H1 (cell line): ENCODE measurements around the gene NIN. TPM values are rescaled to one million over a fixed set of nuclear protein-coding genes. Genes with fewer than 3 reads are reported as not detected.

Source experiments
- CTCF ChIA-PET: fragments of 300-600 bp; sonication (Branson Sonifier 250); formaldehyde crosslinking; loops from one replicate; lab custom pipeline; 2021; ENCODE audit not compliant: partially characterized antibody; lab: Charles Lee
- POLR2A ChIA-PET: fragments of 300-600 bp; sonication (Branson Sonifier 250); formaldehyde crosslinking; loops from one replicate; lab custom pipeline; 2021; ENCODE audit warnings: inconsistent platforms; ENCODE audit not compliant: partially characterized antibody; lab: Charles Lee
- DNase-seq, 2 experiments: peaks; one replicate each; pipeline versions ENCODE4 v3.0.0 to v3.0.0-alpha.2; 2010 to 2022; ENCODE audit warnings: low spot score in 2 of 2, low read depth in 1 of 2, mixed read lengths in 1 of 2
- FAIRE-seq: peaks from 2 replicates; lab custom pipeline; 2011; peaks lifted over from hg19 to GRCh38; lab: Jason Lieb, UNC
- H2AFZ ChIP-seq: 2 replicates; pipeline ENCODE4 v1.8.1; 2012; ENCODE audit warnings: low read length, inconsistent platforms
- H2AK5ac ChIP-seq: 2 replicates; pipeline ENCODE4 v1.6.1; 2013; ENCODE audit warnings: low read depth, low read length
- H2BK120ac ChIP-seq: replicated peaks from 2 replicates; pipeline ENCODE3; 2013; ENCODE audit warnings: low read depth, low read length, inconsistent platforms
- H2BK12ac ChIP-seq: 2 replicates; pipeline ENCODE4 v1.6.1; 2013; ENCODE audit warnings: low read depth, low read length
- H2BK15ac ChIP-seq: 2 replicates; pipeline ENCODE4 v1.6.1; 2013; ENCODE audit warnings: low read length
- H2BK20ac ChIP-seq: 2 replicates; pipeline ENCODE4 v1.6.1; 2013; ENCODE audit warnings: low read length
- H2BK5ac ChIP-seq: 2 replicates; pipeline ENCODE4 v1.6.1; 2013; ENCODE audit warnings: low read depth, low read length
- H3K14ac ChIP-seq: 2 replicates; pipeline ENCODE4 v1.6.1; 2013; ENCODE audit warnings: inconsistent platforms; ENCODE audit not compliant: insufficient read length
- H3K18ac ChIP-seq: 2 replicates; pipeline ENCODE4 v1.6.1; 2013; ENCODE audit warnings: low read length; ENCODE audit errors: extremely low read depth
- H3K23ac ChIP-seq: 2 replicates; pipeline ENCODE4 v1.6.1; 2013; ENCODE audit warnings: inconsistent platforms; ENCODE audit not compliant: insufficient read length
- H3K23me2 ChIP-seq: 2 replicates; pipeline ENCODE4 v1.6.1; 2013; ENCODE audit warnings: low read depth, low read length
- H3K27ac ChIP-seq: 2 replicates; pipeline ENCODE4 v1.6.1; 2011; ENCODE audit warnings: low read depth, low read length, inconsistent platforms
- H3K27me3 ChIP-seq, 4 experiments: replicated peaks in 1 of 4; 1 replicate in 1 of 4; 2 replicates in 3 of 4; pipeline versions ENCODE4 v1.6.1 to v1.8.1; 2011 to 2013; ENCODE audit warnings: low read length in 3 of 4, mild to moderate bottlenecking in 3 of 4, inconsistent platforms in 2 of 4, mixed read lengths in 2 of 4, moderate library complexity in 1 of 4; ENCODE audit not compliant: control insufficient read depth in 3 of 4, insufficient read depth in 3 of 4; ENCODE audit errors: extremely low read depth in 1 of 4
- H3K36me3 ChIP-seq, 4 experiments: 2 replicates each; pipeline versions ENCODE4 v1.6.1 to v1.8.1; 2011 to 2013; ENCODE audit warnings: mild to moderate bottlenecking in 4 of 4, low read length in 3 of 4, moderate library complexity in 2 of 4, control low read depth in 1 of 4, inconsistent platforms in 1 of 4; ENCODE audit not compliant: insufficient read depth in 4 of 4, control insufficient read depth in 2 of 4
- H3K4ac ChIP-seq: replicated peaks from 2 replicates; pipeline ENCODE3; 2013; ENCODE audit warnings: low read length, low read depth, mixed read lengths, inconsistent platforms; ENCODE audit not compliant: insufficient read length
- H3K4me1 ChIP-seq, 4 experiments: replicated peaks in 1 of 4; 1 replicate in 1 of 4; 2 replicates in 3 of 4; pipeline versions ENCODE4 v1.6.1 to v1.8.1; 2011 to 2013; ENCODE audit warnings: low read length in 3 of 4, inconsistent platforms in 2 of 4, mixed read lengths in 1 of 4; ENCODE audit not compliant: insufficient read depth in 4 of 4, control insufficient read depth in 3 of 4
- H3K4me2 ChIP-seq, 2 experiments: 2 replicates each; pipeline versions ENCODE4 v1.6.1 to v1.8.1; 2011 to 2013; ENCODE audit warnings: low read depth in 2 of 2, low read length in 2 of 2, control low read depth in 1 of 2, inconsistent platforms in 1 of 2, mild to moderate bottlenecking in 1 of 2; ENCODE audit not compliant: insufficient read depth in 1 of 2
- H3K4me3 ChIP-seq, 4 experiments: fragments of 200-600, 300-600 bp in 1 of 4; sonication (generic), shearing (Covaris generic), sonication (Bioruptor Twin) in 1 of 4; 2 replicates each; pipeline versions ENCODE4 v1.5.1 to v1.8.1; 2011 to 2016; ENCODE audit warnings: low read length in 4 of 4, low read depth in 3 of 4, control low read depth in 2 of 4, inconsistent platforms in 2 of 4, mild to moderate bottlenecking in 2 of 4, mixed read lengths in 1 of 4, moderate library complexity in 1 of 4; ENCODE audit not compliant: insufficient read depth in 2 of 4; ENCODE audit errors: extremely low read depth in 1 of 4
- H3K56ac ChIP-seq: replicated peaks from 2 replicates; pipeline ENCODE3; 2013; ENCODE audit warnings: low read depth, mild to moderate bottlenecking, mixed read lengths, low read length, inconsistent platforms; ENCODE audit not compliant: insufficient read length
- H3K79me1 ChIP-seq: 2 replicates; pipeline ENCODE4 v1.6.1; 2013; ENCODE audit warnings: low read depth, low read length, control low read depth
- H3K79me2 ChIP-seq, 2 experiments: 2 replicates each; pipeline versions ENCODE4 v1.6.1 to v1.8.1; 2012 to 2013; ENCODE audit warnings: low read length in 2 of 2, mild to moderate bottlenecking in 2 of 2, inconsistent platforms in 1 of 2; ENCODE audit not compliant: insufficient read depth in 2 of 2, control insufficient read depth in 1 of 2
- H3K9ac ChIP-seq, 4 experiments: replicated peaks in 1 of 4; 1 replicate in 1 of 4; 2 replicates in 3 of 4; pipeline versions ENCODE4 v1.6.1 to v1.8.1; 2011 to 2013; ENCODE audit warnings: low read depth in 3 of 4, low read length in 3 of 4, control low read depth in 2 of 4, mild to moderate bottlenecking in 2 of 4, moderate library complexity in 2 of 4, inconsistent platforms in 1 of 4; ENCODE audit errors: extremely low read depth in 1 of 4
- H3K9me3 ChIP-seq, 2 experiments: 2 replicates each; pipeline versions ENCODE4 v1.6.1 to v1.8.1; 2012 to 2013; ENCODE audit warnings: mild to moderate bottlenecking in 2 of 2, moderate library complexity in 2 of 2, control low read depth in 1 of 2, inconsistent platforms in 1 of 2, low read depth in 1 of 2, low read length in 1 of 2, mixed read lengths in 1 of 2; ENCODE audit not compliant: insufficient read depth in 2 of 2
- H4K20me1 ChIP-seq, 2 experiments: replicated peaks in 1 of 2; 2 replicates each; pipeline versions ENCODE3 to v1.8.1; 2011 to 2013; ENCODE audit warnings: inconsistent platforms in 2 of 2, low read length in 2 of 2, mild to moderate bottlenecking in 1 of 2; ENCODE audit not compliant: insufficient read depth in 2 of 2, control insufficient read depth in 1 of 2
- H4K5ac ChIP-seq: 2 replicates; pipeline ENCODE4 v1.6.1; 2013; ENCODE audit warnings: low read length, low read depth, mixed read lengths, inconsistent platforms; ENCODE audit not compliant: insufficient read length
- H4K8ac ChIP-seq: 2 replicates; pipeline ENCODE4 v1.8.0; 2013; ENCODE audit warnings: mild to moderate bottlenecking, moderate library complexity, low read length, inconsistent platforms; ENCODE audit not compliant: insufficient read depth; ENCODE audit errors: extremely low read depth
- H4K91ac ChIP-seq: replicated peaks from 2 replicates; pipeline ENCODE3; 2013; ENCODE audit warnings: low read length, mixed read lengths, inconsistent platforms; ENCODE audit not compliant: insufficient read length
- BACH1 ChIP-seq: IDR thresholded peaks from 2 replicates; pipeline ENCODE4 v1.6.1; 2012; ENCODE audit warnings: low read length, improper control_type of control experiment
- JUN ChIP-seq: IDR thresholded peaks from 2 replicates; pipeline ENCODE4 v1.6.1; 2011; ENCODE audit warnings: low read depth, mild to moderate bottlenecking, improper control_type of control experiment, low read length
- SIRT6 ChIP-seq: IDR thresholded peaks from one replicate; pipeline ENCODE4 v1.7.1; 2012; ENCODE audit warnings: low read length, inconsistent platforms
- SIX5 ChIP-seq: IDR thresholded peaks from 2 replicates; pipeline ENCODE4 v1.6.1; 2011; ENCODE audit warnings: mild to moderate bottlenecking, low read depth, low read length
- YY1 ChIP-seq: IDR thresholded peaks from 2 replicates; pipeline ENCODE4 v1.6.1; 2011; ENCODE audit warnings: low read depth, mild to moderate bottlenecking, low read length
- WGBS, 2 experiments: shearing (Covaris generic) in 1 of 2; methylation state at CpG; one replicate each; pipeline versions ENCODE4 v1.1.6 to v1.1.7; 2013 to 2015; ENCODE audit warnings: low lambda C conversion rate in 2 of 2, mixed read lengths in 2 of 2, inconsistent platforms in 1 of 2, low coverage in 1 of 2, missing lambda C conversion rate in 1 of 2; ENCODE audit not compliant: insufficient replicate concordance in 2 of 2, insufficient coverage in 1 of 2, insufficient read length in 1 of 2; ENCODE audit errors: extremely low coverage in 1 of 2, missing lambda C conversion rate in 1 of 2; 5-methylcytosine and 5-hydroxymethylcytosine counted together
- polyA plus RNA-seq, 7 experiments: library from polyadenylated mRNA; depleted of rRNA in 3 of 7; stranded (reverse) in 5 of 7; unstranded in 2 of 7; fragments of >200 nt in 5 of 7; fragments of 200-250 nt in 2 of 7; gene quantifications; 1 replicate in 5 of 7; 2 replicates in 1 of 7; 4 replicates in 1 of 7; pipeline versions ENCODE4 v1.2.1 to v1.2.3, GENCODE V29; 2011 to 2013; ENCODE audit warnings: missing spikeins in 2 of 7, mixed read lengths in 2 of 7
- total RNA-seq: library from RNA; stranded (reverse); fragmentation: NEBNext Ultra II Directional; extraction: Animal tissue kit (Norgen Biotek cat#: 25700); gene quantifications from 2 replicates; pipeline ENCODE4 v1.2.1, GENCODE V29; 2021
- TF ChIP-seq, protein P1 (sequence below), 3 experiments: IDR thresholded peaks; 1 replicate in 2 of 3; 2 replicates in 1 of 3; pipeline versions ENCODE4 v1.5.1 to v1.6.1; 2011; ENCODE audit warnings: low read length in 3 of 3, mild to moderate bottlenecking in 3 of 3, inconsistent platforms in 2 of 3, low read depth in 1 of 3, moderate library complexity in 1 of 3; ENCODE audit not compliant: insufficient read depth in 1 of 3; ENCODE audit errors: control extremely low read depth in 1 of 3

The NIN gene
- total and polyA plus RNA-seq, 2 of the 8 experiments (the other 6 are each of a cell fraction or from before 2014, with no cell fraction given) = 3.2 to 21.3 TPM

DNA sequence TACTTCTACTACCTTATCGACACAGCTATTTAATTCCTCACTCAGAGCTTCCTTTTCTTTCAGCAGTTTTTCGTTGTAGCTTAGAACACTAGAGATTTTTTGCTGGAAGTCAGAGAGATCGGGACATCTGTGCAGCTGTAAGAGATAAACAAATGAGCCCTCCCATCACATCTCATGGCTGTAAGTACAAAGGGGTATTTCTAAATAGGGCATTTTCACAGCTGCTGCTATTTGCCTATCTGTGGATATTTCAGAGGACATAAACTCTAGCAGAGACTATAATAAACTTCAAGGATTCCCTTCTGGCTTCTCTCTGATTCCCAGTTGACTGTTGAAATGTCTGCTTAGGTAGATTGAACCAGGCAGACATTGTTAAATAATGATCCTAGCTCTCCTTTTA lies 86.7 kb downstream of the NIN start:
- no peak overlapping the region for H3K4ac ChIP-seq
- H3K23ac ChIP-seq = no peak overlapping the region
- FAIRE-seq (no peak), DNase-seq (no peak)
- WGBS, 2 experiments = 87% methylated on average over 3 of the region's 3 CpGs; no CpG with 5 or more reads in 1 of the 2 experiments
- no peak overlapping the region for H2AK5ac ChIP-seq
- no peak overlapping the region for H3K14ac ChIP-seq
- no peaks in the 10 kb centered on the region for H3K27me3 ChIP-seq
- no peak overlapping the region for H3K27ac ChIP-seq
- H2AFZ ChIP-seq = no peak overlapping the region
- H3K56ac ChIP-seq = no peak overlapping the region
- no peak overlapping the region for H2BK20ac ChIP-seq
- H2BK12ac ChIP-seq = no peak overlapping the region
- H3K4me1 ChIP-seq = no peaks in the 10 kb centered on the region
- no peak overlapping the region for H4K91ac ChIP-seq
- no peak overlapping the region for H2BK5ac ChIP-seq
- no peaks in the 10 kb centered on the region for H3K23me2 ChIP-seq
- no peak for TF ChIP-seq SIRT6
- TF ChIP-seq, protein P1, sequence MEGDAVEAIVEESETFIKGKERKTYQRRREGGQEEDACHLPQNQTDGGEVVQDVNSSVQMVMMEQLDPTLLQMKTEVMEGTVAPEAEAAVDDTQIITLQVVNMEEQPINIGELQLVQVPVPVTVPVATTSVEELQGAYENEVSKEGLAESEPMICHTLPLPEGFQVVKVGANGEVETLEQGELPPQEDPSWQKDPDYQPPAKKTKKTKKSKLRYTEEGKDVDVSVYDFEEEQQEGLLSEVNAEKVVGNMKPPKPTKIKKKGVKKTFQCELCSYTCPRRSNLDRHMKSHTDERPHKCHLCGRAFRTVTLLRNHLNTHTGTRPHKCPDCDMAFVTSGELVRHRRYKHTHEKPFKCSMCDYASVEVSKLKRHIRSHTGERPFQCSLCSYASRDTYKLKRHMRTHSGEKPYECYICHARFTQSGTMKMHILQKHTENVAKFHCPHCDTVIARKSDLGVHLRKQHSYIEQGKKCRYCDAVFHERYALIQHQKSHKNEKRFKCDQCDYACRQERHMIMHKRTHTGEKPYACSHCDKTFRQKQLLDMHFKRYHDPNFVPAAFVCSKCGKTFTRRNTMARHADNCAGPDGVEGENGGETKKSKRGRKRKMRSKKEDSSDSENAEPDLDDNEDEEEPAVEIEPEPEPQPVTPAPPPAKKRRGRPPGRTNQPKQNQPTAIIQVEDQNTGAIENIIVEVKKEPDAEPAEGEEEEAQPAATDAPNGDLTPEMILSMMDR (IDR thresholded peaks at IDR 0.05; ENCODE audit: control extremely low read depth in 1 of 3, insufficient read depth in 1 of 3, low read depth in 1 of 3, low read length in 3 of 3) = no peak
- TF ChIP-seq YY1 = no peak
- no peak for TF ChIP-seq BACH1
- no peak for TF ChIP-seq SIX5
- TF ChIP-seq JUN = no peak
- H3K4me3 ChIP-seq = no peak overlapping the region
- no peaks in the 10 kb centered on the region for H4K20me1 ChIP-seq
- H3K9ac ChIP-seq = no peak overlapping the region
- ChIA-PET POLR2A (interaction anchor here (1.8 kb wide), 1 partner anchor 10 kb away, joined by 3 read pairs; no protein-coding TSS in a partner anchor), CTCF (interaction anchor here (0.6 to 1.9 kb wide), 7 partner anchors 10 to 175 kb away, joined by 3 to 6 read pairs (median 4); no protein-coding TSS in a partner anchor)
- H3K79me2 ChIP-seq = no peaks in the 10 kb centered on the region
- no peak overlapping the region for H3K18ac ChIP-seq
- H3K4me2 ChIP-seq = no peak overlapping the region
- H3K9me3 ChIP-seq = no peaks in the 10 kb centered on the region
- no peak overlapping the region for H4K5ac ChIP-seq
- H2BK120ac ChIP-seq = no peak overlapping the region
- H3K79me1 ChIP-seq = no peaks in the 10 kb centered on the region
- H4K8ac ChIP-seq = no peak overlapping the region
- peaks cover 0 to 20% (median 5%) of the 10 kb centered on the region in 4 experiments; a peak in 5 of 8 replicates for H3K36me3 ChIP-seq
- H2BK15ac ChIP-seq = no peak overlapping the region
